Sigmoid colon (tissue), 7 donors: Measurements from ENCODE around the gene PSPC1. TPM values are rescaled to one million over a fixed set of nuclear protein-coding genes. Genes with fewer than 3 reads are reported as not detected.
"Not testable (repeated sequence)": the region's sequence is repeated elsewhere in the genome, so short reads cannot be mapped to it uniquely, and the experiment has no call there.

Source experiments
- DNase-seq: peaks from one replicate; pipeline ENCODE4 v3.0.0-alpha.2; 2019
- H3K27ac ChIP-seq, 4 donors: fragments of 200-600 bp; sonication (generic); one replicate each; pipeline ENCODE4 v1.5.1; 2016 to 2019; ENCODE audit warnings: mild to moderate bottlenecking in 1 of 4
- H3K27me3 ChIP-seq, 3 donors: fragments of 200-600 bp; sonication (generic); one replicate each; pipeline ENCODE4 v1.5.1; 2019; ENCODE audit warnings: mild to moderate bottlenecking in 1 of 3
- H3K36me3 ChIP-seq, 4 donors: fragments of 200-600 bp; sonication (generic); one replicate each; pipeline ENCODE4 v1.5.1; 2016 to 2019
- H3K4me1 ChIP-seq, 4 donors: fragments of 200-600 bp; sonication (generic); one replicate each; pipeline ENCODE4 v1.5.1; 2017 to 2019
- H3K4me3 ChIP-seq, 4 donors: fragments of 200-600 bp; sonication (generic); one replicate each; pipeline ENCODE4 v1.5.1; 2017 to 2019; ENCODE audit warnings: mild to moderate bottlenecking in 2 of 4, moderate library complexity in 1 of 4
- H3K9me3 ChIP-seq, 4 donors: fragments of 200-600 bp in 3 of 4; sonication (generic) in 3 of 4; one replicate each; pipeline versions ENCODE4 v1.5.1 to v1.6.1; 2013 to 2019
- EP300 ChIP-seq, 4 donors: sonication (generic); formaldehyde crosslinking; IDR thresholded peaks; one replicate each; pipeline ENCODE4 v1.6.1; 2017; ENCODE audit warnings: antibody characterized with exemption in 4 of 4
- POLR2A ChIP-seq, 2 donors: fragments of 450-650 bp; IDR thresholded peaks; one replicate each; pipeline ENCODE4 v1.6.1; 2016; ENCODE audit warnings: antibody characterized with exemption in 2 of 2, mild to moderate bottlenecking in 2 of 2, moderate library complexity in 2 of 2
- POLR2AphosphoS5 ChIP-seq, 4 donors: sonication (generic); formaldehyde crosslinking; IDR thresholded peaks; one replicate each; pipeline ENCODE4 v1.6.1; 2017; ENCODE audit warnings: antibody characterized with exemption in 4 of 4
- WGBS, 2 donors: extraction: QIAGEN DNeasy Blood & Tissue Kit; methylation state at CpG; one replicate each; pipeline ENCODE4 v1.1.7; 2013; 5-methylcytosine and 5-hydroxymethylcytosine counted together
- intact Hi-C: fragments of 100-400 bp; cut with DNase I; formaldehyde crosslinking; loops from one replicate; pipeline ENCODE4 v1.15.1; 2023
- polyA plus RNA-seq, 3 donors: library from polyadenylated mRNA; stranded (reverse); fragments of 200-250 nt; gene quantifications; one replicate each; pipeline ENCODE4 v1.2.3, GENCODE V29; 2013
- total RNA-seq, 4 donors: library from RNA; depleted of rRNA; stranded (reverse); fragments of >200 nt; gene quantifications; one replicate each; pipeline ENCODE4 v1.1.0, GENCODE V29; 2016
- TF ChIP-seq, protein P1 (sequence below), 4 experiments: fragments of 450-650 bp in 3 of 4; fragments of 200-600 bp in 1 of 4; IDR thresholded peaks; one replicate each; pipeline ENCODE4 v1.5.1; 2016 to 2019; ENCODE audit warnings: antibody characterized with exemption in 4 of 4, mild to moderate bottlenecking in 3 of 4, moderate library complexity in 2 of 4
- donor health status: healthy with polysubstance abuse.
- donor health status: Bipolar disorder and iron deficiency.
- donor health status: healthy.

The PSPC1 gene
- total RNA-seq (10 to 100 TPM; 48.2 to 85.3 (median 58.6) TPM), polyA plus RNA-seq (10 to 100 TPM; 15.3 to 28.3 (median 25.8) TPM)

GRCh38 chr13:19782727-19783682 is at the start of gene PSPC1:
TSS of gene PSPC1 (minus strand) at chr13:19782945. CDS start at chr13:19782757, 188 bp downstream.
- Histone ChIP-seq H3K4me1 (peaks cover 0 to 17% (median 4%) of the 10 kb centered on the region in 4 donors), H3K27ac (peak within 1 kb of the TSS; percentile 93 to 98 (median 94)), H3K4me3 (peak within 1 kb of the TSS; percentile 76 to 95 (median 85))
- DNase-seq = peak; percentile 97
- intact Hi-C loops = loop anchor here (1.0 to 10.0 kb wide), 3 partner anchors 80 to 174 kb away; partner anchors contain the start of genes MPHOSPH8, ZMYM2 and ZMYM5
- peak; percentile 92 to 98 (median 96) for TF ChIP-seq POLR2AphosphoS5 (IDR thresholded peaks at IDR 0.05)
- peak; percentile 85 to 92 for TF ChIP-seq POLR2A (IDR thresholded peaks at IDR 0.05)
- 18 to 20% methylated on average over 50 of the region's 50 CpGs for WGBS, 2 donors
- H3K27me3 ChIP-seq, H3K9me3 ChIP-seq, H3K36me3 ChIP-seq: not testable (repeated sequence)

DNA sequence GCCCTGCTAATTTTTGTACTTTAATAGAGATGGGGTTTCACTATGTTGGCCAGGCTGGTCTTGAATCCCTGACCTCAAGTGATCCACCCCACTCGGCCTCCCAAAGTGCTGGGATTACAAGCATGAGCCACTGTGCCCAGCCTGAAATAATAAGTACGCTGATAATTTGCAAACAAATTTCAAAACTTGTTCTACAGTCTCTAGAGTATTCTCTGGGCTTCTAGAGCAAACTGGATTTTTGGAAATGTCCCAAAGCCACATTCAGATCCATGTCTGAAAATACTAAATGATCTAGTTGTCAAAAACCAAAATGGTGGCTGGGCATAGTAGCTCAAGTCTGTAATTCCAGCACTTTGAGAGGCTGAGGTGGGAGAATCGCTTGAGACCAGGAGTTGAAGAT is 39.9 kb upstream of the PSPC1 start:
- no peak overlapping the region for H3K27ac ChIP-seq
- TF ChIP-seq POLR2AphosphoS5 (IDR thresholded peaks at IDR 0.05) = no peak
- TF ChIP-seq EP300 (IDR thresholded peaks at IDR 0.05) = no peak
- TF ChIP-seq, protein P1, sequence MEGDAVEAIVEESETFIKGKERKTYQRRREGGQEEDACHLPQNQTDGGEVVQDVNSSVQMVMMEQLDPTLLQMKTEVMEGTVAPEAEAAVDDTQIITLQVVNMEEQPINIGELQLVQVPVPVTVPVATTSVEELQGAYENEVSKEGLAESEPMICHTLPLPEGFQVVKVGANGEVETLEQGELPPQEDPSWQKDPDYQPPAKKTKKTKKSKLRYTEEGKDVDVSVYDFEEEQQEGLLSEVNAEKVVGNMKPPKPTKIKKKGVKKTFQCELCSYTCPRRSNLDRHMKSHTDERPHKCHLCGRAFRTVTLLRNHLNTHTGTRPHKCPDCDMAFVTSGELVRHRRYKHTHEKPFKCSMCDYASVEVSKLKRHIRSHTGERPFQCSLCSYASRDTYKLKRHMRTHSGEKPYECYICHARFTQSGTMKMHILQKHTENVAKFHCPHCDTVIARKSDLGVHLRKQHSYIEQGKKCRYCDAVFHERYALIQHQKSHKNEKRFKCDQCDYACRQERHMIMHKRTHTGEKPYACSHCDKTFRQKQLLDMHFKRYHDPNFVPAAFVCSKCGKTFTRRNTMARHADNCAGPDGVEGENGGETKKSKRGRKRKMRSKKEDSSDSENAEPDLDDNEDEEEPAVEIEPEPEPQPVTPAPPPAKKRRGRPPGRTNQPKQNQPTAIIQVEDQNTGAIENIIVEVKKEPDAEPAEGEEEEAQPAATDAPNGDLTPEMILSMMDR (IDR thresholded peaks at IDR 0.05) = no peak
- TF ChIP-seq POLR2A (IDR thresholded peaks at IDR 0.05) = no peak
- no peaks in the 10 kb centered on the region for H3K4me1 ChIP-seq
- no peaks in the 10 kb centered on the region for H3K9me3 ChIP-seq
- DNase-seq = no peak
- no peak overlapping the region for H3K4me3 ChIP-seq
- peaks cover 0 to 56% (median 21%) of the 10 kb centered on the region in 4 donors for H3K36me3 ChIP-seq
- intact Hi-C loops = no loop called here
- no peaks in the 10 kb centered on the region for H3K27me3 ChIP-seq
- WGBS, 2 donors = 97% methylated on average over 3 of the region's 3 CpGs

GRCh38 chr13:19818223-19818842 is 35.6 kb upstream of the PSPC1 start:
- 74 to 86% methylated on average over 27 of the region's 27 CpGs for WGBS, 2 donors
- Histone ChIP-seq H3K9me3 (no peaks in the 10 kb centered on the region), H3K4me3 (no peak overlapping the region), H3K36me3 (peaks cover 0 to 33% (median 12%) of the 10 kb centered on the region in 4 donors), H3K27ac (no peak overlapping the region), H3K27me3 (no peaks in the 10 kb centered on the region), H3K4me1 (no peaks in the 10 kb centered on the region)
- no peak for DNase-seq
- TF ChIP-seq POLR2AphosphoS5 (IDR thresholded peaks at IDR 0.05) = no peak
- TF ChIP-seq, protein P1 (IDR thresholded peaks at IDR 0.05) = peak in 1 of 4 experiments; percentile 39
- intact Hi-C loops = no loop called here

DNA sequence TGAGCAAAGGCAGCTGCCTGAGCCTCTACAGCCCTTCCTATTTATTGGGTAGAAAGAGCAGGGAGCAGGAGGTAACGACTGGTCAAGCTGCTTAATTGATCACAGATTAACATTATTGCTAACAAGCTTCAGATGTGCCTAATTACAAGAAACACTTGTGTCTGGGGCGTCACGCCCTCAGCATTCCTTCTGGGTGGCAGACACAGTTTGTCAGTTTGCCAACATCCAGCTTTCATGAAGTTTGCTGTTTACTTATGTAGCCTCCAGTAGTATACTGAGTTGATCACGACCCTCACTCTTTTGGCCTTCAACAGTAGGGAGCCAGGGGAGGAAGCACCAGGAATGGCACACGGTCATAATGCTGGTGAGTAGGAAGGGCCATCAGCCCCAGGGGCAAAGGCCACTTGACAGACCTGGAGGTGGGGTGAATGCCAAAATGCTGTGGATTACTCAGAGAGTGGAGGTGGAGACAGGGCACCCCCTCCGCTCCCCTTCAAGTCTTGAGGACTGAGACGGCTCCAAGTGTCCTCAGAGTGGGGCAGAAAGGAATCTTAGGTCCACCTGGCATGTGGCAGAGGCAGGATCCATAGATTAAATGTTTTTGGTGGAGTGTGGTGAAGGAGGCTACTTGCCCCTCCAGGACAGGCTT is 34.9 kb upstream of the PSPC1 start:
- Histone ChIP-seq H3K4me3 (no peak overlapping the region), H3K9me3 (no peaks in the 10 kb centered on the region), H3K36me3 (peaks cover 0 to 29% (median 10%) of the 10 kb centered on the region in 4 donors), H3K27ac (no peak overlapping the region), H3K27me3 (no peaks in the 10 kb centered on the region), H3K4me1 (no peaks in the 10 kb centered on the region)
- DNase-seq = no peak
- WGBS, 2 donors = 73 to 89% methylated on average over 7 of the region's 7 CpGs
- intact Hi-C loops = no loop called here
- TF ChIP-seq, protein P1 (IDR thresholded peaks at IDR 0.05) = no peak
- TF ChIP-seq EP300 (IDR thresholded peaks at IDR 0.05) (no peak), POLR2AphosphoS5 (IDR thresholded peaks at IDR 0.05) (no peak), POLR2A (IDR thresholded peaks at IDR 0.05) (no peak)
